Measurements from ENCODE around the gene ARFGEF3.

The ARFGEF3 gene

DNA sequence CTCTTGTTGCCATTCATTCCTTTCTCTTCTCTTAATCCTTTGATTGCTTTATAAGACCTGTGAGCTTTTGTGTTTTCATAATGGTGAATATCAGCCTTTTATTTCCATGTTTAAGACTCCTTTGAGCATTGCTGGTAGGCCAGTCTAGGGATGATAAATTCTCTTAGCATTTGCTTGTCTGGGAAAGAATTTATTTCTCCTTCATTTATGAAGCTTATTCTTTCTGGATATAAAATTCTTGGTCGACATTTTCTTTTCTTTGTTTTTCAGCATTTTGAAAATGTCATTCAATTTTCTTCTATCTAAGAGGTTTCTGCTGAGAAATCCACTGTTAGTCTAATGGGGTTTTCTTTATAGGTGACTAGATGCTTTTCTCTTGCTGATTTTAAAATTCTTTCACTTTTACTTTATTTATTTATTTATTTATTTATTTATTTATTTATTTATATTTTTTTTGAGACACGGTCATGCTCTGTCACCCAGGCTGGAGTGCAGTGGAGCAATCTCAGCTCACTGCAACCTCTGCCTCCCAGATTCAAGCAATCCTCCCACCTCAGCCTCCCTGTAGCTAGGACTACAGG lies 15.0 kb downstream of the ARFGEF3 start:
- H3K27me3 ChIP-seq, result no peaks in the 10 kb centered on the region
- no peaks in the 10 kb centered on the region for H3K9me3 ChIP-seq
- no peak overlapping the region for H3K4me3 ChIP-seq (ENCODE audit: low read depth, low read length)
- TF ChIP-seq, protein P1, sequence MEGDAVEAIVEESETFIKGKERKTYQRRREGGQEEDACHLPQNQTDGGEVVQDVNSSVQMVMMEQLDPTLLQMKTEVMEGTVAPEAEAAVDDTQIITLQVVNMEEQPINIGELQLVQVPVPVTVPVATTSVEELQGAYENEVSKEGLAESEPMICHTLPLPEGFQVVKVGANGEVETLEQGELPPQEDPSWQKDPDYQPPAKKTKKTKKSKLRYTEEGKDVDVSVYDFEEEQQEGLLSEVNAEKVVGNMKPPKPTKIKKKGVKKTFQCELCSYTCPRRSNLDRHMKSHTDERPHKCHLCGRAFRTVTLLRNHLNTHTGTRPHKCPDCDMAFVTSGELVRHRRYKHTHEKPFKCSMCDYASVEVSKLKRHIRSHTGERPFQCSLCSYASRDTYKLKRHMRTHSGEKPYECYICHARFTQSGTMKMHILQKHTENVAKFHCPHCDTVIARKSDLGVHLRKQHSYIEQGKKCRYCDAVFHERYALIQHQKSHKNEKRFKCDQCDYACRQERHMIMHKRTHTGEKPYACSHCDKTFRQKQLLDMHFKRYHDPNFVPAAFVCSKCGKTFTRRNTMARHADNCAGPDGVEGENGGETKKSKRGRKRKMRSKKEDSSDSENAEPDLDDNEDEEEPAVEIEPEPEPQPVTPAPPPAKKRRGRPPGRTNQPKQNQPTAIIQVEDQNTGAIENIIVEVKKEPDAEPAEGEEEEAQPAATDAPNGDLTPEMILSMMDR (IDR thresholded peaks at IDR 0.05; ENCODE audit: low read depth, low read length), result no peak
- no peaks in the 10 kb centered on the region for H3K4me1 ChIP-seq
- H3K36me3 ChIP-seq, result no peaks in the 10 kb centered on the region
- no peak for DNase-seq

DNA sequence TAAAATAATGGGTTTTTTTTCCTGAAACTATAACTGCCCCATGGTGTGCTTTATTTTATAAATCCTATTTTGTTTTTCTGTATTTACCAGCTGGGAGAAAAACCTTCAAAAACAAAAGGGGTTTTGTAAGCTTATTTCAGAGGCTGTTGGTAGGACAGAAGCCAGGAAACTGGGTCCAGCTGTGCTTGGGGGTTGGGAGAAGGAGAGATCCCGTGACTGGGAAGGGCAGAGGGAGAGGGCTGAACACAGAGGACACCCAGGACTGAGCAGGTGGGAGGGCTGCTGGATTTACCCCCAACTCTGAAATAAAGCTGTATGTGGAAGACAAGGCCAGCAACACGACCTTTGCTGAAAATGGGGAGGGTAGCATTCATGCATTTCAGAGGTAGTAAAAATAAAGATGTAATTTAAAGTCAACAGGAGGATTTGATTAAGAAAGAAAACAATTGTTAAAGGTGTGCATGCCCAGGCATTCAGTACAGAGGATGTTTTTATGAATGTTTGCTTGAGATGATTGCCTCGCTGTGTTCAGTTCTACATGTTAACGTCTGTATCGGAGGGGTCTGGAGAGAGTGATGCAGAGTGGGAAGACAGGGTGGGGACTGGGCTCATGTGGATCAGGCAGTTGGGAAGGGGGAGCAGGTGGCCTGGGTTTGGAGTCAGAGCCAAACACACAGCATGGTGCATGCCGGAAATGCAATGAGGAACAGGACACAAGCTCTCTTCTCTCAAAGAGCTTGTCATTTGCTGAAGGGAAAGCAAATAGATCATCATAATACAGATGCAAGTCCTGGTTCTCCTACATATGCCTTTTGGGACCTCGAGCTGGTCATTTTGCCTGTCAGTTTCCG lies 21.4 kb downstream of the ARFGEF3 start:
- no peaks in the 10 kb centered on the region for H3K36me3 ChIP-seq
- no peak overlapping the region for H3K4me3 ChIP-seq (ENCODE audit: low read depth, low read length)
- H3K9me3 ChIP-seq, result no peaks in the 10 kb centered on the region
- no peaks in the 10 kb centered on the region for H3K27me3 ChIP-seq
- H3K4me1 ChIP-seq, result no peaks in the 10 kb centered on the region
- TF ChIP-seq, protein P1 (IDR thresholded peaks at IDR 0.05; ENCODE audit: low read depth, low read length), result no peak
- no peak for DNase-seq

DNA sequence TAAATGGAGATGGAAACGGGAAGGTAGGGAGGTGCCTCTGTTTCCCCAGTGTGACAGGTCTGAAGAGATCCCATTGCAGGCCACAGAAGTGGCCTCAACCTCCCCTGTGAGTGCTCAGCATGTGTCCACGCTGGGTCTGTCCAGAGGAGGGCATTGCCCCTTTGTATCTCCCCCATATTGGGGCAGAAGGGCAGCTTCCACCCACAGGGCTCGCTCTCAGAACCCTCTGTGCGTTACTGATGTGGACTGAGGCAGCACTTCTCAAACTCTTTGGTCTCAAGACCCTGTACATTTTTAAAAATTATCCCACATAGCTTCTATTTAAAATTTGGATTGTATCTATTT lies 22.0 kb downstream of the ARFGEF3 start:
- no peaks in the 10 kb centered on the region for H3K9me3 ChIP-seq
- H3K4me1 ChIP-seq, result no peaks in the 10 kb centered on the region
- no peak overlapping the region for H3K4me3 ChIP-seq (ENCODE audit: low read depth, low read length)
- no peaks in the 10 kb centered on the region for H3K27me3 ChIP-seq
- no peaks in the 10 kb centered on the region for H3K36me3 ChIP-seq
- TF ChIP-seq, protein P1 (IDR thresholded peaks at IDR 0.05; ENCODE audit: low read depth, low read length), result no peak
- DNase-seq, result no peak

DNA sequence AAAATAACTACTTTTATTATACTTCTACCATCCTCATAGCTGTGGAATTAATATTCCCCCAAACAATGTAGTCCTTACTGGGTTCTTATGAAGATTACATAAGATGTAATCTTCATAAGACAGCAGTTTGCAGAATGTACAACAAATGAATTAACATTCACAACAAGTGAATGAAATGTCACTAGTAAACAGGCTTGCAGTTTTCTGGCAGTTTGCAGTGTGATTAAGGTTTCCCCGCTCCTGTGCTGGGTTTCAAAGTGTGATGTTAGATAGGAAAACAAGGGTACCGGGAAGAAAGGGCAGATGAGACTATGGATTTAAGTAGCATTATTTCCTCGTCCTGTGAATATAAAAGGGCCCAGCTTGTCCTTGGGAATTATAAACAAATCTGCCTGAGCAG lies 22.5 kb downstream of the ARFGEF3 start:
- H3K9me3 ChIP-seq, result no peaks in the 10 kb centered on the region
- H3K4me1 ChIP-seq, result no peaks in the 10 kb centered on the region
- no peak for DNase-seq
- no peak overlapping the region for H3K4me3 ChIP-seq (ENCODE audit: low read depth, low read length)
- H3K36me3 ChIP-seq, result no peaks in the 10 kb centered on the region
- no peaks in the 10 kb centered on the region for H3K27me3 ChIP-seq
- TF ChIP-seq, protein P1 (IDR thresholded peaks at IDR 0.05; ENCODE audit: low read depth, low read length), result no peak

DNA sequence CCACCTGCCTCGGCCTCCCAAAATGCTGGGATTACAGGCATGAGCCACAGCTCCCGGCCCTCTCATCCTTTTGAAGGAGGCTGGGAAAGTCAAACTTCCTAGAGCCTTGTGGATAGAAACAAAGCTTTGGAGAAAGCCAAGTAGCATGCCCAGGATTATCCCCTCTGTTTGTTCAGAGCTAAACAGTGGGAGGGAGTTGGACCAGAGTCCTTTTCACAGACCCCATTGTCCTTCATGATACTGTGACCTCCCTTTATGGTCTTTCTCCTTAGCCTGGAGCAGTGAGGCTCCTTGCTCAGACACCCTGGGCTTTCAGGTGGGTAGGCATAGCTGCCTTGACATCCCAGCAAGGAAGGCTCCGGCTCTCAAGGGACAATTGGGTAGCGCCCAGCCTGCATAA lies 25.4 kb downstream of the ARFGEF3 start:
- H3K27me3 ChIP-seq, result no peaks in the 10 kb centered on the region
- no peaks in the 10 kb centered on the region for H3K4me1 ChIP-seq
- TF ChIP-seq, protein P1 (IDR thresholded peaks at IDR 0.05; ENCODE audit: low read depth, low read length), result no peak
- H3K9me3 ChIP-seq, result no peaks in the 10 kb centered on the region
- no peak for DNase-seq
- H3K36me3 ChIP-seq, result no peaks in the 10 kb centered on the region
- H3K4me3 ChIP-seq (ENCODE audit: low read depth, low read length), result no peak overlapping the region

DNA sequence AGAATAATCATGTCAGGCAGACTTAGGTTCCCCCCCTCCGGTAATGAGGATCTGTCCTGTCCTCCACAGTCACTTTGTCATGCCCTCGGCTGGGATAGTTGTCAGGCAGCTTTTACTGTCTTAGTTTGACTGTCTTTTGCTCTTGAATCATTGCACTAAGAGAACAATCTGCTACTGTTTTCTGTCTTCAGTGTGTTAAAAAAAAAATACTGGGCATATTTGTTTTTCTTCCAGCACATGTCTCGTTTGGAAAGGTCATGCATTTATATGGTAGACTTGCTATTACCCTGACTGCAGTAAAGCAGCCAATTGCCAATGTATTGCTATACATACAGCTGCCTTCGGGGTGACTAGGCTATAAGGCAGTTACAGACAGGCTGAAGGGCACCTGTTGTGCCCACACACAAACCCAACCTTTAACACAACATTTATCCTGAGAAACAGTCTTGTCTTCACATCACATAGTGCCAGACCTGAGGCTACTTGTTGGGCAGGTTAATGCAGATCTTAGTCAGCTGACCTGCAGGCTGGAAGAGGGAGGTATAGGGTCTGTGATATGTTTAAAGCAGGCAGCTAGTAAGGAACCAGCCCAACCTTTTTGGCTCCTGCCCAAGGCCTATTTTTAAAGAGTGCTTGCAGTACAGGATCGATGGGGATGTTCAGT lies 26.7 kb downstream of the ARFGEF3 start:
- H3K27me3 ChIP-seq, result no peaks in the 10 kb centered on the region
- TF ChIP-seq, protein P1 (IDR thresholded peaks at IDR 0.05; ENCODE audit: low read depth, low read length), result no peak
- no peaks in the 10 kb centered on the region for H3K4me1 ChIP-seq
- H3K9me3 ChIP-seq, result no peaks in the 10 kb centered on the region
- no peaks in the 10 kb centered on the region for H3K36me3 ChIP-seq
- H3K4me3 ChIP-seq (ENCODE audit: low read depth, low read length), result no peak overlapping the region
- no peak for DNase-seq

All from BE2C (cell line).